GM12878 (cell line): ENCODE measurements around the gene SATL1. TPM values are rescaled to one million over a fixed set of nuclear protein-coding genes. Genes with fewer than 3 reads are reported as not detected.

Experiments
- ATAC-seq: fragments of 200-7000 bp; cut with Tn5 transposase; 3 replicates; pipeline ENCODE4 v1.9.1; 2020; ENCODE audit warnings: mild to moderate bottlenecking, moderate library complexity
- BruUV-seq: library from RNA; stranded (reverse); fragments of 400-500 nt; replicated peaks from 2 replicates; lab custom pipeline; 2021; lab: Mats Ljungman, UMichigan
- CTCF ChIA-PET: fragments of 300-600 bp; sonication (Branson Sonifier 250); formaldehyde crosslinking; extraction: SDS; loops from one replicate; lab custom pipeline; 2021; ENCODE audit warnings: inconsistent platforms; lab: Yijun Ruan, JAX
- POLR2A ChIA-PET: fragments of 350-600 bp; formaldehyde crosslinking; extraction: SDS; loops from one replicate; lab custom pipeline; 2021; ENCODE audit warnings: inconsistent platforms; lab: Charles Lee
- RAD21 ChIA-PET: fragments of 300-600 bp; sonication (Branson Sonifier 250); formaldehyde crosslinking; loops from one replicate; lab custom pipeline; 2023; ENCODE audit warnings: antibody characterized with exemption; ENCODE audit not compliant: unreplicated experiment; lab: Charles Lee
- SMC1A ChIA-PET: fragments of 300-600 bp; sonication (Branson Sonifier 250); formaldehyde crosslinking; loops from one replicate; lab custom pipeline; 2023; ENCODE audit not compliant: unreplicated experiment, uncharacterized antibody; lab: Charles Lee
- DNase-seq: peaks from one replicate; pipeline ENCODE4 v3.0.0-alpha.2; 2011; ENCODE audit warnings: low read depth, low spot score
- FAIRE-seq: peaks from 3 replicates; lab custom pipeline; 2011; peaks lifted over from hg19 to GRCh38; lab: Jason Lieb, UNC
- H2AFZ ChIP-seq: 2 replicates; pipeline ENCODE4 v1.6.0; 2011; ENCODE audit warnings: low read depth, low read length, control low read depth; ENCODE audit not compliant: control insufficient read depth
- H3K27ac ChIP-seq: 2 replicates; pipeline ENCODE4 v1.5.1; 2011; ENCODE audit warnings: control low read depth; ENCODE audit not compliant: control insufficient read depth, insufficient read depth
- H3K27me3 ChIP-seq, 2 experiments: replicated peaks in 1 of 2; 2 replicates each; pipeline versions ENCODE4 v1.6.0 to v1.6.1; 2011; ENCODE audit warnings: low read length in 1 of 2; ENCODE audit not compliant: control insufficient read depth in 2 of 2, insufficient read depth in 2 of 2
- H3K36me3 ChIP-seq, 2 experiments: 2 replicates each; pipeline ENCODE4 v1.5.1; 2011; ENCODE audit warnings: low read length in 1 of 2; ENCODE audit not compliant: control insufficient read depth in 2 of 2, insufficient read depth in 2 of 2
- H3K4me1 ChIP-seq: 2 replicates; pipeline ENCODE4 v1.6.1; 2011; ENCODE audit warnings: mild to moderate bottlenecking, low read length, moderate library complexity, mixed read lengths; ENCODE audit not compliant: control insufficient read depth, insufficient read depth
- H3K4me2 ChIP-seq: 2 replicates; pipeline ENCODE4 v1.6.0; 2011; ENCODE audit warnings: control low read depth; ENCODE audit not compliant: control insufficient read depth, insufficient read depth
- H3K4me3 ChIP-seq: fragments of 200-600 bp; sonication (generic); 2 replicates; pipeline ENCODE4 v1.5.1; 2016
- H3K79me2 ChIP-seq: 2 replicates; pipeline ENCODE4 v1.6.0; 2011; ENCODE audit warnings: low read length; ENCODE audit not compliant: control insufficient read depth, insufficient read depth
- H3K9ac ChIP-seq: 2 replicates; pipeline ENCODE4 v1.8.0; 2011; ENCODE audit warnings: low read length, control low read depth, mixed read lengths; ENCODE audit not compliant: control insufficient read depth, insufficient read depth
- H3K9me3 ChIP-seq: replicated peaks from 3 replicates; pipeline ENCODE4 v1.5.1; 2011; ENCODE audit warnings: mild to moderate bottlenecking, low read length; ENCODE audit not compliant: control insufficient read depth, insufficient read depth
- H4K20me1 ChIP-seq: 2 replicates; pipeline ENCODE4 v1.6.0; 2011; ENCODE audit not compliant: control insufficient read depth, insufficient read depth
- ATF7 ChIP-seq: fragments of 450-650 bp; IDR thresholded peaks from 2 replicates; pipeline ENCODE4 v1.6.1; 2016; ENCODE audit warnings: low read depth, mild to moderate bottlenecking
- CBX5 ChIP-seq: sonication (generic); IDR thresholded peaks from 2 replicates; pipeline ENCODE4 v1.6.1; 2016; ENCODE audit warnings: low read depth, moderate library complexity, mild to moderate bottlenecking, inconsistent platforms
- HDGF ChIP-seq: fragments of 450-650 bp; IDR thresholded peaks from 2 replicates; pipeline ENCODE4 v1.6.1; 2016; ENCODE audit warnings: antibody characterized with exemption
- KAT2A ChIP-seq: conservative IDR thresholded peaks from 2 replicates; pipeline ENCODE4 v1.6.1; 2011; ENCODE audit warnings: low read depth, low read length; ENCODE audit not compliant: control insufficient read depth
- MTA3 ChIP-seq: IDR thresholded peaks from 2 replicates; pipeline ENCODE4 v1.6.1; 2012; ENCODE audit warnings: low read length, inconsistent platforms, borderline replicate concordance
- NFYB ChIP-seq: IDR thresholded peaks from 2 replicates; pipeline ENCODE4 v1.6.1; 2011; ENCODE audit warnings: low read depth, mild to moderate bottlenecking, low read length, improper control_type of control experiment, moderate library complexity; ENCODE audit not compliant: insufficient read depth
- SP1 ChIP-seq: IDR thresholded peaks from one replicate; pipeline ENCODE4 v1.6.1; 2011; ENCODE audit warnings: low read depth, low read length
- SUPT20H ChIP-seq: IDR thresholded peaks from 2 replicates; pipeline ENCODE4 v1.6.1; 2011; ENCODE audit warnings: low read depth, mild to moderate bottlenecking, low read length, moderate library complexity, borderline replicate concordance; ENCODE audit not compliant: control insufficient read depth
- TCF12 ChIP-seq: IDR thresholded peaks from 2 replicates; pipeline ENCODE4 v1.6.1; 2011; ENCODE audit warnings: low read depth, mild to moderate bottlenecking, low read length
- ZNF622 ChIP-seq: fragments of 450-650 bp; IDR thresholded peaks from 2 replicates; pipeline ENCODE4 v1.6.1; 2017; ENCODE audit warnings: mild to moderate bottlenecking, inconsistent platforms
- ZSCAN29 ChIP-seq: fragments of 450-650 bp; IDR thresholded peaks from 2 replicates; pipeline ENCODE4 v1.6.1; 2017; ENCODE audit warnings: mild to moderate bottlenecking, moderate library complexity
- WGBS: methylation state at CpG from one replicate; pipeline ENCODE4 v1.1.6; 2016; ENCODE audit warnings: low lambda C conversion rate; ENCODE audit not compliant: insufficient replicate concordance, insufficient coverage; ENCODE audit errors: missing lambda C conversion rate; 5-methylcytosine and 5-hydroxymethylcytosine counted together
- in situ Hi-C: fragments of 300-500 bp; cut with MboI; formaldehyde crosslinking; loops from 9 replicates; pipeline ENCODE4 v1.14.3; 2018; ENCODE audit warnings: mixed read lengths
- intact Hi-C: fragments of 100-400 bp; cut with micrococcal nuclease; formaldehyde crosslinking; loops from one replicate; pipeline ENCODE4 v1.14.2; 2022; ENCODE audit not compliant: unreplicated experiment
- polyA plus RNA-seq, 11 experiments: library from polyadenylated mRNA; depleted of rRNA in 4 of 11; unstranded in 6 of 11; stranded (reverse) in 5 of 11; fragments of >200 nt; fragmentation: Nextera tagmentation in 4 of 11; fragmentation: Illumina TruSeq in 1 of 11; extraction: Ambion mirVana in 4 of 11; extraction: Trizol in 1 of 11; gene quantifications; 1 replicate in 1 of 11; 2 replicates in 10 of 11; pipeline versions ENCODE4 v1.2.1 to v1.2.3, GENCODE V29; 2011 to 2016; ENCODE audit warnings: inconsistent platforms in 2 of 11, missing spikeins in 2 of 11, low read depth in 1 of 11
- total RNA-seq, 4 experiments: library from RNA; depleted of rRNA in 3 of 4; stranded (reverse); fragments of >200 nt in 3 of 4; fragmentation: Illumina TruSeq in 1 of 4; extraction: Trizol in 1 of 4; gene quantifications; 2 replicates each; pipeline versions ENCODE4 v1.2.1 to v1.2.3, GENCODE V29; 2013 to 2021
- TF ChIP-seq, protein P1 (sequence below): IDR thresholded peaks from 2 replicates; pipeline ENCODE4 v1.6.1; 2011; ENCODE audit warnings: mild to moderate bottlenecking, low read depth, low read length, moderate library complexity; ENCODE audit not compliant: insufficient replicate concordance

Gene SATL1
- total and polyA plus RNA-seq, 10 of the 15 experiments (the other 5 are each of a cell fraction or from before 2014, with no cell fraction given) = 0.01 TPM; not detected in 9

DNA sequence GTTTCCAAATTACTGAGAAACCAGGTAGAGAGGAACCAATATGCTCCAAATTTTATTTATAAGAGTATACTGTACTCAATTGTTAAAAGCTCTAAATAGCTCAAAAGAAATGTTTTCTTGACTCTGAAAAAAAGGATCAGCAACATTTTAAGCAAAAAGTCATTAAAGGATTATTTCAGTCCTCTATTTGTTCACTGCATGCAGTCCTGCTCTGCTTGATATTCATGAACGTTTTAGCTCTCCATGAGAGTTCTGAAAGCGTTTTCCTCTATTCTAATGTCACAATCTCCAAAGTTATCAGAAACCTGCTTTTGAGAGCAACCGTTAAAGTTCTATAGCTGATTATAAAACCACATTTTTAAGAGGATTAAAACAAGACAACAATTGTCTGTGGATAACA is 129.4 kb downstream of the SATL1 start:
- Histone ChIP-seq H3K4me3 (no peak overlapping the region), H3K27ac (no peak overlapping the region), H2AFZ (no peak overlapping the region), H3K9ac (no peak overlapping the region), H3K36me3 (no peaks in the 10 kb centered on the region), H3K9me3 (no peaks in the 10 kb centered on the region), H4K20me1 (no peaks in the 10 kb centered on the region), H3K4me2 (no peak overlapping the region), H3K79me2 (no peaks in the 10 kb centered on the region), H3K4me1 (no peaks in the 10 kb centered on the region), H3K27me3 (no peaks in the 10 kb centered on the region)
- CTCF ChIA-PET = interaction anchor here (1.0 to 6.6 kb wide), 6 partner anchors 10 to 432 kb away, joined by 3 to 66 read pairs (median 4); no protein-coding TSS in a partner anchor
- no peak for FAIRE-seq
- no TSS peak for BruUV-seq
- TF ChIP-seq SUPT20H = no peak
- no peak for TF ChIP-seq CBX5
- TF ChIP-seq TCF12 = no peak
- no peak for TF ChIP-seq HDGF
- no peak for TF ChIP-seq KAT2A
- TF ChIP-seq SP1 = no peak
- TF ChIP-seq ZNF622 = no peak
- TF ChIP-seq, protein P1, sequence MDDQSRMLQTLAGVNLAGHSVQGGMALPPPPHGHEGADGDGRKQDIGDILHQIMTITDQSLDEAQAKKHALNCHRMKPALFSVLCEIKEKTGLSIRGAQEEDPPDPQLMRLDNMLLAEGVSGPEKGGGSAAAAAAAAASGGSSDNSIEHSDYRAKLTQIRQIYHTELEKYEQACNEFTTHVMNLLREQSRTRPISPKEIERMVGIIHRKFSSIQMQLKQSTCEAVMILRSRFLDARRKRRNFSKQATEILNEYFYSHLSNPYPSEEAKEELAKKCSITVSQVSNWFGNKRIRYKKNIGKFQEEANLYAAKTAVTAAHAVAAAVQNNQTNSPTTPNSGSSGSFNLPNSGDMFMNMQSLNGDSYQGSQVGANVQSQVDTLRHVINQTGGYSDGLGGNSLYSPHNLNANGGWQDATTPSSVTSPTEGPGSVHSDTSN = no peak
- TF ChIP-seq MTA3 = no peak
- no peak for TF ChIP-seq ATF7
- TF ChIP-seq ZSCAN29 = no peak
- TF ChIP-seq NFYB = no peak
- intact Hi-C loops = loop anchor here (5.0 kb wide), 1 partner anchor 263 kb away; the partner anchor contains the start of gene POF1B
- 8% methylated on average over 3 of the region's 3 CpGs for WGBS
- SMC1A ChIA-PET = interaction anchor here (0.7 to 2.2 kb wide), 7 partner anchors 10 to 430 kb away, joined by 3 to 6 read pairs (median 4); partner anchors contain the start of gene POF1B
- RAD21 ChIA-PET = interaction anchor here (1.3 kb wide), 1 partner anchor 430 kb away, joined by 3 read pairs; no protein-coding TSS in a partner anchor
- DNase-seq = no peak
- ATAC-seq = no peak
- in situ Hi-C loops = loop anchor here (5.0 kb wide), 1 partner anchor 433 kb away; no protein-coding TSS in a partner anchor
- POLR2A ChIA-PET = no interaction called here
